Mesendoderm (in vitro differentiated cells): ENCODE data around the gene FGFRL1.
A peak's percentile ranks its signal among the peaks of the same experiment; 100 is the strongest.

Experiments
- DNase-seq: peaks from one replicate; pipeline ENCODE4 v3.0.0; 2013
- H2AK5ac ChIP-seq: 2 replicates; pipeline ENCODE4 v1.6.1; 2013; ENCODE audit warnings: low read length, inconsistent platforms
- H2BK120ac ChIP-seq: 2 replicates; pipeline ENCODE4 v1.6.1; 2013; ENCODE audit warnings: low read depth, mild to moderate bottlenecking, low read length, moderate library complexity, mixed read lengths
- H2BK15ac ChIP-seq: replicated peaks from 2 replicates; pipeline ENCODE4 v1.6.1; 2013; ENCODE audit warnings: low read depth, mild to moderate bottlenecking, moderate library complexity
- H2BK5ac ChIP-seq: 2 replicates; pipeline ENCODE4 v1.6.1; 2013; ENCODE audit warnings: low read length, inconsistent platforms
- H3K18ac ChIP-seq: 2 replicates; pipeline ENCODE4 v1.6.1; 2013; ENCODE audit warnings: mild to moderate bottlenecking, low read length, mixed read lengths
- H3K23ac ChIP-seq: one replicate; pipeline ENCODE4 v1.6.1; 2013; ENCODE audit warnings: low read length
- H3K27ac ChIP-seq: 2 replicates; pipeline ENCODE4 v1.5.1; 2013; ENCODE audit warnings: low read depth, mild to moderate bottlenecking, inconsistent platforms, low read length, moderate library complexity
- H3K27me3 ChIP-seq: 2 replicates; pipeline ENCODE4 v1.6.1; 2013; ENCODE audit warnings: low read length, control low read depth, mild to moderate bottlenecking, inconsistent platforms; ENCODE audit not compliant: insufficient read depth, poor library complexity
- H3K36me3 ChIP-seq: 2 replicates; pipeline ENCODE4 v1.6.1; 2013; ENCODE audit warnings: low read length, inconsistent platforms; ENCODE audit not compliant: control insufficient read depth, insufficient read depth
- H3K4ac ChIP-seq: one replicate; pipeline ENCODE4 v1.6.1; 2013; ENCODE audit warnings: low read depth, mild to moderate bottlenecking, low read length, moderate library complexity
- H3K4me1 ChIP-seq: 2 replicates; pipeline ENCODE4 v1.6.1; 2013; ENCODE audit warnings: low read depth, low read length, inconsistent platforms; ENCODE audit not compliant: control insufficient read depth
- H3K4me2 ChIP-seq: 2 replicates; pipeline ENCODE4 v1.6.1; 2013; ENCODE audit warnings: low read length
- H3K4me3 ChIP-seq: 2 replicates; pipeline ENCODE4 v1.5.1; 2013; ENCODE audit warnings: mild to moderate bottlenecking, low read length
- H3K56ac ChIP-seq: one replicate; pipeline ENCODE4 v1.6.1; 2013; ENCODE audit warnings: low read length
- H3K79me1 ChIP-seq: 2 replicates; pipeline ENCODE4 v1.6.1; 2013; ENCODE audit warnings: low read length, inconsistent platforms
- H3K79me2 ChIP-seq: 2 replicates; pipeline ENCODE4 v1.6.1; 2013; ENCODE audit warnings: mild to moderate bottlenecking, low read length; ENCODE audit not compliant: control insufficient read depth, insufficient read depth
- H3K9ac ChIP-seq: 2 replicates; pipeline ENCODE4 v1.6.1; 2013; ENCODE audit warnings: low read length, inconsistent platforms
- H4K5ac ChIP-seq: one replicate; pipeline ENCODE4 v1.6.1; 2013; ENCODE audit warnings: low read length
- H4K8ac ChIP-seq: one replicate; pipeline ENCODE4 v1.6.1; 2013; ENCODE audit warnings: low read depth, mild to moderate bottlenecking, control low read depth, low read length, moderate library complexity
- WGBS: extraction: QIAGEN DNeasy Blood & Tissue Kit; methylation state at CpG from one replicate; pipeline ENCODE4 v1.1.7; 2013; ENCODE audit warnings: low lambda C conversion rate, missing lambda C conversion rate; ENCODE audit not compliant: insufficient coverage; ENCODE audit errors: extremely low coverage; 5-methylcytosine and 5-hydroxymethylcytosine counted together

The FGFRL1 gene

GRCh38 chr4:1055721-1056590 lies 44.5 kb downstream of the FGFRL1 start:
- Histone ChIP-seq H3K27me3 (peaks cover 4% of the 10 kb centered on the region), H3K79me1 (no peaks in the 10 kb centered on the region), H4K5ac (no peak overlapping the region), H2AK5ac (no peak overlapping the region), H3K4ac (no peak overlapping the region), H2BK120ac (no peak overlapping the region), H3K79me2 (no peaks in the 10 kb centered on the region), H3K36me3 (no peaks in the 10 kb centered on the region), H2BK5ac (no peak overlapping the region), H3K4me1 (no peaks in the 10 kb centered on the region), H2BK15ac (no peak overlapping the region), H4K8ac (no peak overlapping the region), H3K27ac (no peak overlapping the region), H3K56ac (peak overlapping the region; percentile 56), H3K23ac (no peak overlapping the region), H3K4me2 (no peak overlapping the region), H3K4me3 (no peak overlapping the region), H3K9ac (no peak overlapping the region), H3K18ac (no peak overlapping the region)
- DNase-seq: peak; percentile 61
- no CpG with 5 or more reads among the region's 34 CpGs for WGBS

- no CpG with 5 or more reads among the region's 28 CpGs for WGBS
- Histone ChIP-seq H3K23ac (no peak overlapping the region), H3K4me3 (no peak overlapping the region), H2BK15ac (no peak overlapping the region), H3K27ac (no peak overlapping the region), H3K36me3 (no peaks in the 10 kb centered on the region), H3K4ac (no peak overlapping the region), H3K56ac (no peak overlapping the region), H3K4me1 (no peaks in the 10 kb centered on the region), H3K4me2 (no peak overlapping the region), H4K5ac (no peak overlapping the region), H3K9ac (no peak overlapping the region), H3K79me1 (no peaks in the 10 kb centered on the region), H3K27me3 (peaks cover 4% of the 10 kb centered on the region), H2AK5ac (no peak overlapping the region), H3K18ac (no peak overlapping the region), H4K8ac (no peak overlapping the region), H3K79me2 (no peaks in the 10 kb centered on the region), H2BK120ac (no peak overlapping the region), H2BK5ac (no peak overlapping the region)
- no peak for DNase-seq
Measured at GRCh38 chr4:1056671-1057402, 45.4 kb downstream of the FGFRL1 start.

GRCh38 chr4:1057403-1057745 lies 45.9 kb downstream of the FGFRL1 start:
- Histone ChIP-seq H3K27me3 (peaks cover 4% of the 10 kb centered on the region), H3K56ac (no peak overlapping the region)

GRCh38 chr4:1058198-1058996 lies 47.0 kb downstream of the FGFRL1 start:
- Histone ChIP-seq H3K18ac (no peak overlapping the region), H3K23ac (no peak overlapping the region), H2BK5ac (no peak overlapping the region), H2BK15ac (no peak overlapping the region), H3K9ac (no peak overlapping the region), H3K36me3 (no peaks in the 10 kb centered on the region), H4K5ac (no peak overlapping the region), H3K4me2 (no peak overlapping the region), H3K27me3 (peaks cover under 1% of the 10 kb centered on the region), H3K4me3 (no peak overlapping the region), H2BK120ac (no peak overlapping the region), H3K56ac (no peak overlapping the region), H2AK5ac (no peak overlapping the region), H3K4ac (no peak overlapping the region), H3K79me2 (no peaks in the 10 kb centered on the region), H3K27ac (no peak overlapping the region), H3K4me1 (no peaks in the 10 kb centered on the region), H3K79me1 (no peaks in the 10 kb centered on the region), H4K8ac (no peak overlapping the region)
- no CpG with 5 or more reads among the region's 35 CpGs for WGBS
- DNase-seq: peak; percentile 40

More at GRCh38 chr4:1057403-1057745, 45.9 kb downstream of the FGFRL1 start:
- no peak overlapping the region for H3K23ac ChIP-seq
- no peaks in the 10 kb centered on the region for H3K79me2 ChIP-seq
- no peaks in the 10 kb centered on the region for H3K79me1 ChIP-seq
- no peak overlapping the region for H3K18ac ChIP-seq
- no peak overlapping the region for H4K5ac ChIP-seq
- H2BK120ac ChIP-seq: no peak overlapping the region
- H3K27ac ChIP-seq: no peak overlapping the region
- H2BK5ac ChIP-seq: no peak overlapping the region
- H3K4ac ChIP-seq: no peak overlapping the region
- no peak overlapping the region for H3K4me2 ChIP-seq
- WGBS: no CpG with 5 or more reads among the region's 7 CpGs
- H3K9ac ChIP-seq: no peak overlapping the region
- DNase-seq: no peak
- no peak overlapping the region for H2AK5ac ChIP-seq
- H3K4me1 ChIP-seq: no peaks in the 10 kb centered on the region
- no peaks in the 10 kb centered on the region for H3K36me3 ChIP-seq
- no peak overlapping the region for H3K4me3 ChIP-seq
- H4K8ac ChIP-seq: no peak overlapping the region
- H2BK15ac ChIP-seq: no peak overlapping the region

GRCh38 chr4:1058997-1059665 lies 47.7 kb downstream of the FGFRL1 start:
- Histone ChIP-seq H2BK5ac (no peak overlapping the region), H3K4me3 (no peak overlapping the region), H4K5ac (no peak overlapping the region), H3K4me2 (no peak overlapping the region), H3K27ac (no peak overlapping the region), H3K18ac (no peak overlapping the region), H2AK5ac (no peak overlapping the region), H3K23ac (no peak overlapping the region), H3K9ac (no peak overlapping the region), H2BK15ac (no peak overlapping the region), H3K4ac (no peak overlapping the region), H3K4me1 (no peaks in the 10 kb centered on the region), H3K79me2 (no peaks in the 10 kb centered on the region), H3K56ac (no peak overlapping the region), H4K8ac (no peak overlapping the region), H3K79me1 (no peaks in the 10 kb centered on the region), H2BK120ac (no peak overlapping the region), H3K36me3 (no peaks in the 10 kb centered on the region), H3K27me3 (no peaks in the 10 kb centered on the region)
- DNase-seq: no peak
- WGBS: no CpG with 5 or more reads among the region's 16 CpGs
